Measurements from ENCODE around the gene LRRC41.
"Not testable (repeated sequence)": the region's sequence is repeated elsewhere in the genome, so short reads cannot be mapped to it uniquely, and the experiment has no call there.

DNA sequence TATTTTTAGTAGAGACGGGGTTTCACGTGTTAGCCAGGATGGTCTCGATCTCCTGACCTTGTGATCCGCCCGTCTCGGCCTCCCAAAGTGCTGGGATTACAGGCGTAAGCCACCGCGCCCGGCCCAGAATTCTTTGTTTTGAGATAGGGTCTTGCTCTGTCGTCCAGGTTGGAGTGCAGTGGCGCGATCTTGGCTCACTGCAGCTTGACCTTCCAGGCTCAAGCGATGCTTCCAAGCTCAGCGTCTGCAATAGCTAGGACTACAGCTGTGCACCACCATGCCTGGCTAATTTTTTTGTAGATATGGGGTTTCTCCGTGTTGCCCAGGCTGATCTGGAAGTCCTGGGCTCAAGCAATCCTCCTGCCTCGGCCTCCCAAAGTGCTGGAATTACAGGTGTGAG lies 57.3 kb downstream of the LRRC41 start:
- TF ChIP-seq, protein P1, sequence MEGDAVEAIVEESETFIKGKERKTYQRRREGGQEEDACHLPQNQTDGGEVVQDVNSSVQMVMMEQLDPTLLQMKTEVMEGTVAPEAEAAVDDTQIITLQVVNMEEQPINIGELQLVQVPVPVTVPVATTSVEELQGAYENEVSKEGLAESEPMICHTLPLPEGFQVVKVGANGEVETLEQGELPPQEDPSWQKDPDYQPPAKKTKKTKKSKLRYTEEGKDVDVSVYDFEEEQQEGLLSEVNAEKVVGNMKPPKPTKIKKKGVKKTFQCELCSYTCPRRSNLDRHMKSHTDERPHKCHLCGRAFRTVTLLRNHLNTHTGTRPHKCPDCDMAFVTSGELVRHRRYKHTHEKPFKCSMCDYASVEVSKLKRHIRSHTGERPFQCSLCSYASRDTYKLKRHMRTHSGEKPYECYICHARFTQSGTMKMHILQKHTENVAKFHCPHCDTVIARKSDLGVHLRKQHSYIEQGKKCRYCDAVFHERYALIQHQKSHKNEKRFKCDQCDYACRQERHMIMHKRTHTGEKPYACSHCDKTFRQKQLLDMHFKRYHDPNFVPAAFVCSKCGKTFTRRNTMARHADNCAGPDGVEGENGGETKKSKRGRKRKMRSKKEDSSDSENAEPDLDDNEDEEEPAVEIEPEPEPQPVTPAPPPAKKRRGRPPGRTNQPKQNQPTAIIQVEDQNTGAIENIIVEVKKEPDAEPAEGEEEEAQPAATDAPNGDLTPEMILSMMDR (IDR thresholded peaks at IDR 0.05): not testable (repeated sequence)
- TF ChIP-seq POLR2A, POLR2AphosphoS5, EP300 (IDR thresholded peaks at IDR 0.05): not testable (repeated sequence)
